HUDEP-2 (cell line): Measurements from ENCODE around the gene SUGCT.
"Not testable (repeated sequence)": the region's sequence is repeated elsewhere in the genome, so short reads cannot be mapped to it uniquely, and the experiment has no call there.

ENCODE experiments used
- DNase-seq, 76 experiments: peaks; one replicate each; lab custom pipeline; 2025; ENCODE audit not compliant: unreplicated experiment in 76 of 76; lab: John Stamatoyannopoulos, UW

SUGCT gene

DNA sequence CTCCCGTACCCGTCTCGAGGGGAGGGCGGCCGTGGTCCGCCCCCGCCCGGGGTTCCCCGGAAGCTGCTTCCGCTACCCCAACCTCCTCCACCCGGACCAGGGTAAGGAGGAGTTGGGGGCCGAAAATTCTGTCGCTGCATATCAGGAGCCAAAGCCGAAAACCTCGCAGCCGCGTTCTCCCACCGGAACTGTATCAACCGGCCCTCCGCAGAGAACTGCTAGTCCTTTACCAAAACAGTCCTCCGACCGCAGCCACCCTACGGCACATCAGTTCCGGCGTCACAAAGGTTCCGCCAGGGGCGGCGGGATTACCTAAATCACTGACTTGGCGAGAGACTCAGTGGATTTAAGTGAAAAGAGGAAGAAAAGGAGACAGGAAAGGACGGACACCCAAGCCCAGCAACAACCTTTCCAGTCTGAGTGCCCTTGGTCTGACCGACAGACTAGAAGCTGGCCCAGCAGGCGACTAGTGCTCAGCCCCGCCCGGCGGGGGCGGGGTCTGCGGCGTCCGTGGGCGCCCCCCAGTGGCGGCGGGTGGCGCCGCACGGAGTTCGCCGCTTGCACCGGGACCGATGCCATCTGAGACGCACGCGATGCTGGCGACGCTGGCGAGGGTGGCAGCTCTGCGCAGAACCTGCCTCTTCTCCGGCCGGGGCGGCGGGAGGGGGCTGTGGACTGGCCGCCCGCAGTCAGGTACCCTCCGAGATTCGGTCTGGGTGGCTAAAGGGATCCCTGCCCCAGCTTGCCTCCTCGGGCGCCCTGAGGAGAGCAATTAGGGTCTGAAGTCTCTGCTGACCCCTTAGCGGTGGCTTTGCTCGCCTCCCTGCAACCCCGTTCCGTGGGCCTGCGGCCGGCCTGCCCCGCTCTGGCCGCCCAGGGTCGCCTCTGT, at the start of gene SUGCT, which contains the start of gene MPLKIP:
Gene SUGCT (plus strand): TSS at position 578 of the 889 bp plus-strand sequence.
Gene MPLKIP (minus strand): TSS at position 195 of the 889 bp plus-strand sequence. CDS start 55 bp downstream, at position 140.
- peak in 74 of 76 experiments; percentile 45 to 99 (median 82) for DNase-seq

DNA sequence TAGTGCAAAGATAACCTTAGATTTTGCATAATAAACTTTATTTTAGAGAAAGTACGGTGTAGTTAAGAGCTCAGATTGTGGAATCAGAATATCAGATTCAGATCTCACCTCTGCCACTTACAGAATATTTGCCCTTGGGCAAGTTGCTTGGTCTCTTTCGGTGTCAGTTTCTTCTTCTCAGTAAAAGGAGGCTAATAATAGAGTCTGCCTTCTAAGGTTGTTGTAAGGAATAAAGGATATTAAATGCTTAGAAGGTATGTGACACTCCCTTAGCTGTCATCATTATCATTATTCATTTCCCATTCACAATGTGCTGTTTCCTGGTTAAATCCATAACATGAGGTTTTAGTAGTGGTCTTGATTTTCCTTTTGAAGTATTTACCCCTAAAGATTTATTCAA, 42.6 kb upstream of the SUGCT start:
- no peak for DNase-seq

DNA sequence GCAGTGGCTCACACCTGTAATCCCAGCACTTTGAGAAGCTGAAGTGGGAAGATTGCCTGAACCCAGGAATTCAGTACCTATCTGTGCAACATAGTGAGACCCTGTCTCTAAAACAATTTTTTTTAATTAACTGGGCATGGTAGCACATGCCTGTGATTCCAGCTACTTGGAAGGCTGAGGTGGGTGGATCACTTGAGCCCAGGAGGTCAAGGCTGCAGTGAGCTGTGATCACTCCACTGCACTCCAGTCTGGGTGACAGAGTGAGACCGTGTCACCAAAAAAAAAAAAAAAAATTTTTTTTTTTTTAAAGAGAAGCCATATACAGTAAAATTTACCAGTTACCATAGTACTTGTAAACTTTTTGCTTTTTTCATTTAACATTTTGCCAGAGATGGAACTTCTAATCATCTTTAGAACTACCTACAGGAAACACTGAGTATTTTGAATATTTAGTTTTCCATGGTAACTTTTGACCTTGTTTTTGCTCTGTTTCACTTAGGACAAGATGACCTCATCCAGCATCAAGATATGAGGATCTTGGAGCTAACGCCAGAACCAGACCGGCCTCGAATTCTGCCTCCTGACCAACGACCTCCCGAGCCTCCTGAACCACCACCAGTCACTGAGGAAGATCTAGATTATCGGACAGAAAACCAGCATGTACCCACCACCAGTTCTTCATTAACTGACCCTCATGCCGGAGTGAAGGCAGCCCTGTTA, 41.0 kb upstream of the SUGCT start:
- no peak for DNase-seq

DNA sequence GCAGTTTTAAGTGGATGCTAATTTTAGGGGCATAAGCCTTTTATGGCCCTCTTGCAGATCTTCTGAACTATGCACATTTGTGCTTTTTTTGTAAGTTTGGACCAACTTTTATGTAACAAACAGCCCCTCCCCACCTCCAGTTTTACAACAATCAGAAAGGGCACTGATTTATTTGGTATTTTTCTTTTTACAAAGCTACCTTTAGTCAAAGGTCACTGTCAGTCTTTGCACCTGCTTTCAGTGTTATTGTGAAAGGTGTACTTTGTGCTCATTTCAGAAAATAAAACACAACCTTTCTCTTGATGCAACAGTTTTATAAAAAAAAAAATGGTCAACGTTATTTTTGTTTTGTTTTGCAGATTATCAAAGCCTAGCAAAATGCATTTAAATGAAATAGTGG, 39.6 kb upstream of the SUGCT start:
- no peak for DNase-seq

DNA sequence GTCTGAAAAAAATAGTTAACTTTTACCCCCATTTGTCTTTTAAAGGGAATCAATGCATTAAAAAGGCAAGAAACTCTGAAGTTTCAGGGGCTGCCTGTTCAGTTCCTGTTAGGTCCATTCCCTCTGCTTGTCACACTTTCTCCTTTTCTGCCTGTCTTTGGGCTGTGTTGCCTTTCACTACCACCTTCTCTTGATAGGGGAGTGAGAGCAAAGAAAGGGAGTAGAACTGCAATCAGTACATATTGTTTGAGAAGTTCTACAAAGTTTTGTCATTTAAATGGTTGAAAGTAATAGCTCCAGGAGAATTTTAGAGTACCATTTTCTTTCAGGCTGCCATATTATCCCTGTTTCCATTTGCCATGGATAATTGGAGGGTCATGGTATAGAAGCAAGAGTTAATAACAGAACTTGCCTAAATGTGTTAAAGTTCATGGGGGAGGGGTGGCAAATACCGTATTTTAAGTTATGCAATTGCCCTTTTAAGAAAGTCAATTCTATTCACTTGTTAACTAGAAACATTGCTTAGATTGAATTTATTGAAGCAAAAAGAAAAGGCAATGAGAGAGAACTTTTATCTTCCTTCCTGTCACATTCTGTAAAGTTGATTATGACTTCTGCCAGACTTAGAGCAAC, 39.0 kb upstream of the SUGCT start:
- DNase-seq: no peak

DNA sequence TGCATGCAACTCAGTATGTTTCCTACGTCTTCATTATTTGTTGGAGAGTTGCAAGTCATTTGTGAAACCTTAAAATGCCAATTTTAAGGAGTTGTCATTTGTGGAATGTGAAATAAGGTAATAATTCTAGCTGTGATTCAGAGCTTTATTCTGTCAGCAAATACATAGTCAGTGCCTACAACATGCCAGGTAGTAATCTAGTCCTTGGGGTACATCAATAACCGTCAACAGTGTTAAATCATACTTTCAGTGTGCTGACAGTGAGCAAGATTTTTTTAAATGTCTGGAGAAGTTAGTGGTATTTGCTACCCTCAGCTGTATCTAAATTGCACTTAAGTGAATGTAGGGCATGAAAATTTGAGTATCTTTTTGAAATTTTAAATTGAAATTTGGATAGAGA, 37.1 kb upstream of the SUGCT start:
- DNase-seq: no peak

DNA sequence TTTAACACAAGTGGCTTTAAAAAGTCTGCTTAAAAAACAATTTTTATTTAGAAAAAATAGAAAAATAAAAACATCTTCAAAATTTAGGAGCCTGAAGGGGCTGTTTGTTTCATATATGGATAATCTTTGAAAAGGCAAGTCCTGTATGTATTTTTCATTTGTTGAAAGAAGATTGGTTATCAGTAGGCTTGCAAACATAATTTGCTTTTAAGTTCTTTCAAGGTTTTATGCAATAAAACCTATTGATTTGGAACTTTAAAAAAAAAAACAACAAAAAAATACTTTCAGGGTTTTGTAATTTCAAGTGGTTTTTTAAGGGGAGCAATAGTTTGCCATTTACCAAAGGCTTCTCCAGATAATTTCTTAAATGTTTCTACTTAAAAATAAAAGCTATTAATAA, 36.0 kb upstream of the SUGCT start:
- no peak for DNase-seq

DNA sequence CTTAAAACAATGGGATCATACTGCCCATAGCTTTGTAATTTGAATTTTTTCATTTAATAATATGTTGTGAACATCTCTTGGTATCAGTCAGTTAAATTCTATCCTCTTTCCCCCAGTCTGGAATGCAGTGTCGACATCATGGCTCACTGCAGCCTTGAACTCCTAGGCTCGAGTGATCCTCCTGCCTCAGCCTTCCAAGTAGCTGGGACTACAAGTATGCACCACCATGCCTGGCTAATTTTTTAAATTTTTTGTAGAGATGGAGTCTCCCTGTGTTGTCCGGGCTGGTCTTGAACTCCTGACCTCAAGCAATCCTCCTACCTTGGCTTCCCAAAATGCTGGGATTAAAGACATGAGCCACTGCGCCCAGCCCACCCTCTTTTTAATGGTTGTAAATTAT, 35.0 kb upstream of the SUGCT start:
- no peak for DNase-seq

DNA sequence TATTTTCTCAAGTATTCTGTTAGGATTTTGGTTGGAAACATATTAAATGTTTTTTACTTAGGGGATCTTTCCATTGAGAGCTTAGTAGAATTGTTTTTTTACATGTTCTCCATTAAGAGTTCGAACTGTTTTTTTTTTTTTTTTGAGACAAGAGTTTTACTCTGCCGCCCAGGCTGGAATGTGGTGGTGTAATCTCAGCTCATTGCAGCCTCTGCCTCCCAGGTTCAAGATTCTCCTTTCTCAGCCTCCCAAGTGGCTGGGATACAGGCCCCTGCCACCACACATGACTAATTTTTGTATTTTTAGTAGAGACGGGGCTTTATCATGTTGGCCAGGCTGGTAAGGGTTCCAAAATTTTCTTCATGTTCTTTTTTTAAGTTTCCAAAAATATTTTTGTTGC, 33.6 kb upstream of the SUGCT start:
- DNase-seq: no peak

DNA sequence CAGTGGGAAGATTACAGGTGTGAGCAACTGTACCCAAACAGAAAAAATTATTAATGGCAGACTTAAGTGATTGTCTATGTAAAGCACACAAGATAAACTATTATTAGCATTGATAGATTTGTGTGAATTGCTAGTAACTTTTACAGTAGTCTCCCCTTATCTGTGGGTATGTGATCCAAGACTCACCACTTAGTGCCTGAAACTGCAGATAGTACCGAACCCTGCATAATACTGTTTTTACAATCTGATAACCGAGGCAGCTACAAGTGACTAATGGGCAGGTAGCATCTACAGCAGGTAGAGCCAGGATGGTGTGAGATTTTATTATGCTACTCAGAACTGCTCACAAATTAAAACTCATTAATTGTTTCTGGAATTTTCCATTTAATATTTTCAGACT, 31.9 kb upstream of the SUGCT start:
- DNase-seq: no peak

DNA sequence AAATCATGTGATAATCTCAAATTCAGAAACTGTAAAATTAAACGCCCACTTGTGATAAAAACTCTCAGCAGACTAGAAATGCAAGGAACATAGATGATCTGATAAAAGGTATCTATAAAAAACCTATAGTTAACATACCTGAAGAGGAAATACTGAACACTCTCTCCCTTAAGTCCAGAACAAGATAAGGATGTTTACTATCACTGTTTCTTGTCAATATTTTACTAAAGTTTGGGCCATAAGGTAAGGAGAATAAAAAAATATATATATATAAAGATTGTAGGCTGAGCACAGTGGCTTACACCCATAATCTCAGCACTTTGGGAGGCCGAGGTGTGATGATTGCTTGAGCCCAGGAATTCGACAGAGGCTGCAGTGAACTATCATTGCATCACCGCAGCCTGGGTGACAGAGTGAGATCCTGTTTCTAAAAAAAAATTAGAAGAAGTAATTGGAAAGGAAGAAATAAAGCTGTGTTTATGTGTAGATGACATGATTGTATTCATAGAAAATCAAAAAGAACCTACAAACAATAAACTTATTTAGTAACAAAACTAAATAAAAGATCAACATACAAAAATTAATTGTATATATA, 28.8 kb upstream of the SUGCT start:
- DNase-seq: no peak

DNA sequence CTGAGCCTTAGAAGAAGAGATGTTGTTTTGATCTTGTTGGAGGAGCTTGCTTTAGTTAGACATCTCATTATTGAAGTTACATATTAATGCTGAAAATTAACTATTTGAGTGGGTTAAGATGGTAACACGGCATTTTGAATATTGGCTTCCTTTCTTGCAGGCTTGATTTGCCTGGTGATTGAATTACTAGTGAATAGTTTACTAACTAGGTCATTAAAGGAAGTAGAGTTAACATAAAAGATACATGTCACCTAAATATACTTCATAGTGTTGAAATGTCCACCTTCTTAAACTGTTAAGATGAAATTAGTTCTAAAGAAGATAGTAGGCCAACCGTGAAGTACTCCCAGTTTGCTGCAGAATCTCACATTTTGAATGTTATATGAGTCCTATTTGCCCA, 18.9 kb upstream of the SUGCT start:
- DNase-seq: no peak

DNA sequence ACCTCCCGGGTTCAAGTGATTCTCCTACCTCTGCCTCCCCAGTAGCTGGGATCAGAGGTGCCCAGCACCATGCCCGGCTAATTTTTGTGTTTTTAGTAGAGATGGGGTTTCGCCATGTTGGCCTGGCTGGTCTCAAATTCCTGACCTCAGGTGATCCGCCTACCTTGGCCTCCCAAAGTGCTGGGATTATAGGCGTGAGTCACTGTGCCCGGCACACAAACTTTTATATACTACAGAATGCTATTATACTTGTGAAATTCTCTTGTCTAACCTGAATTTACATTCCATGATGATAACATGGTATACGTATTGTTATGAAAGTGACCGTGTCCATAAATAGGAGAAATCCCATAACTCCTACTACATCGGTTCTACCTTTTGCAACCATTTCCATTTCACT, 17.6 kb upstream of the SUGCT start:
- not testable (repeated sequence) for DNase-seq

DNA sequence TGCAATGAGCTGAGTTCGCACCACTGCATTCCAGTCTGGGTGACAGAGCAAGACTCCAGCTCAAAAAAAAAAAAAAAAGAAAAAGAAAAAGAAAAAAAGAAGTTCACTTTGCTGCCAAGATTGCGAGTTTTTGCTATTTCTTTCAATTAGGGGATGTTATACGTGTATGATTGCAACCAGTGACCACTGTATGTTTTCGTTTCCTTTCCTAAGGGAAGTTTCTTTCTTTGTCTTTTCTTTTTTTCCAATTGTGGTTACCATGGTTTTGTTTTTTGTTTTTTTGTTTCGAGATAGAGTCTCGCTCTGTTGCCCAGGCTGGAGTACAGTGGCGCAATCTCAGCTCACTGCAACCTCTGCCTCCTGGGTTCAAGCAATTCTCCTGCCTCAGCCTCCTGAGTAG, 16.6 kb upstream of the SUGCT start:
- not testable (repeated sequence) for DNase-seq

DNA sequence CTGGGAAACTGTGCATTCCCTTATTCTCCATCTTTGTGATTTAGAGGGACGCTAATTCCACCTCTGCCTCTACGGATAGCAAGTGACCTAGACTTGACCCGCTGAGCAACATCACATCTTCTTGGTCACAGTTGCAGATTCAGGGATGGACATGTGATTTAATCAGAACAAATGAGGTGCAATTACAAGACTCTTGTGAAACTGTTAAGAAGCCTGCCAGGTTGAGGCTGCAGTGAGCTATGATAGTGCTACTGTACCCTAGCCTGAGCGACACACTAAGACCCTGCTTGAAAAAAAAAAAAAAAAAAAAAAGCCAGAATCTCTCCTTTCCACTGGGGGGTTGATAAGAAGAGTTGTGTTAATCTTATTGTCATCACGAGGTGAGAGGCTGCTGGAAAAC, 14.8 kb upstream of the SUGCT start:
- DNase-seq: no peak

DNA sequence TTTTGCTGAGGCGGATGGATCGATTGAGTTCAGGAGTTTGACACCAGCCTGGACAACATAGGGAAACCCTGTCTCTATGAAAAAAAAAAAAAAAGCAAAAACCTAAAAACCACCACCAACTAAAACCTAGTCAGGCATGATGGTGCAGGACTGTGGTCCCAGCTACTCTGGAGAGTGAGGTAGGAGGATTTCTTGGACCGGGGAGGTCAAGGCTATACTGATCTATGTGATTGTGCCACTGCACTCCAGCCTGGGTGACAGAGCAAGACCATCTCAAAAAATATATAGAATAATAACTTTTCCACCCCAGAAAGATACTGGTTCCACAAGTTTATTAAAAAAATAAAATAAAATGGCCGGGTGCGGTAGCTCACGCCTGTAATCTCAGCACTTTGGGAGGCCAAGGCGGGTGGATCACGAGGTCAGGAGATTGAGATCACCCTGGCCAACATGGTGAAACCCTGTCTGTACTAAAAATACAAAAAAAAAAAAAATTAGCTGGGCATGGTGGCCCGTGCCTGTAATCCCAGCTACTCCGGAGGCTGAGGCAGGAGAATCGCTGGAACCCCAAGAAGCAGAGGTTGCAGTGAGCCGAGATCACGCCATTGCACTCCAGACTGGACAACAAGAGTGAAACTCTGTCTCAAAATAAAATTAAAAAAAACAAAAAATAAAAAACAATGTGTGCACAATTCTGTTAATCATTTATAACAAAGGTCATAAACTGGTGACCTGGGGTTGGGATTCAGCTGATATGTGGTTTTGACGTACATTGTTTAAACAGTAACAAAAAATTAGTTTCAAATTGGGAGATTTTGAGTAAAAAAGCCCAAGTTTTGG, 12.5 kb upstream of the SUGCT start:
- not testable (repeated sequence) for DNase-seq

DNA sequence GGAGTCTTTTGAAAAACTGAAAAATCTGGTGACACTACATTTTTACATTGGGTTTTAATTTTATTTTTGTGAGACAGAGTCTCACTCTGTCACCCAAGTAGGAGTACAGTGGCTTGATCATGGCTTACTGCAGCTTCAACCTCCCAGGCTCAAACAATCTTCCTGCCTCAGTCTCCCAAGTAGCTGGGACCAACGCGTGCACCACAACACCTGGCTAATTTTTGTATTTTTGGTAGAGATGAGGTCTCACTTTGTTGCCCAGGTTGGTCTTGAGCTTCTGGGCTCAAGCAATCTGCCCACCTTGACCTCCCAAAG, 11.9 kb upstream of the SUGCT start:
- no peak for DNase-seq

DNA sequence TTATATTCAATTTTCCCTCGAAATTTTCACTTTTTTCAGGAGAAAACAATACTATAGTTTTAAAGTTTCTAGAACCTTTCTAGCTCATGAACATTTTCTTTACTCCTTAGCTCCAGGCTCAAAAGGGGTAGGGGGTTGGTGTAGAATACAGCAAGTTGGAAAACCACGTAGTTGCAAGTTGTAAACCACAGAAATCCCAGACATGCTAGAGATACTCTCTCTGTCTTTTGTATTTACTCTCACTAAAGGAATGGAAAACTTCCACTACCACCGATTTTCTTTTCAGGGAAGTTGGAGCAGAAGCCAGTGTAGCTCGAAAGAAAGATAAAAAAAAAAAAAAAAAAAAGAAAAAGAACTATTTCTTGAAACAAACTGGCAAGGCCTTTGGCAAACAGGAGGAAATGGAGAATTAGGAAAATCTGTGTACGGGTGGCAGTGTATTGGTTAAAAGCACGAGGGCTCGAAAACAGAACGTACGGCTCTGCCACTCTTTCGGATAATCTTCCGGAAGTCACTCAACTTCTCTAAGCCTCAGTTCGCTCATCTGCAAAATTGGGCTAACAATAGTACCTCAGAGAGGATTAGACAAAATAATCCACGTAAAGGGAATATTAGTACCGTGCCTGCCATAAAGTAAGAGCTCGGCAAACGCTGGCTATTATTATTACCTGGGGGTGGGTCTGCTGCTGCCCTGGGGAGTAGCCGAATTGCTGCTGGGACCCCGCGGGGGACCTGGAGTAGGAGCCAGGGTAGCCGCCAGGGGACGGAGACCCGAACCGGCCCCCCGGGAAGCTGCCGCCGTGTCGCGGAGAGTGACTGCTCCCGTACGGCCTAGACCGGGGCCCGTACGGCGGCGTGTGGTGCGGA, 1.0 kb upstream of the SUGCT start:
- peak in 9 of 76 experiments; percentile 1 to 63 (median 30) for DNase-seq

DNA sequence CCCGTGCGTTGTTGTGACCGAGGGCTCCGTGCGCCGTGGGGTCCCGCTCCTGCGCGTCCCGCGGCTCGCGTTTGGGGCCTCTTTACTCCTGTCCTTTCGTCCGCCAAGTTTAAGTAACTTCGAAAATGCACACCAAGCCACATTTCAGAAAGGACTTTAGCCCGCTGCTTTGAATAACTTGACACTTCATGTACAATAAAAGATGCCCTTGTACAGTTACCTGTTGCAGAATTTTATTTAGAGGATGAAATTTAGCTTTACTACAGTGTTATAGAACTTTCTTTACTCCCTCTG, 459 bp downstream of the SUGCT start:
- peak in 5 of 76 experiments; percentile 15 to 51 (median 38) for DNase-seq

DNA sequence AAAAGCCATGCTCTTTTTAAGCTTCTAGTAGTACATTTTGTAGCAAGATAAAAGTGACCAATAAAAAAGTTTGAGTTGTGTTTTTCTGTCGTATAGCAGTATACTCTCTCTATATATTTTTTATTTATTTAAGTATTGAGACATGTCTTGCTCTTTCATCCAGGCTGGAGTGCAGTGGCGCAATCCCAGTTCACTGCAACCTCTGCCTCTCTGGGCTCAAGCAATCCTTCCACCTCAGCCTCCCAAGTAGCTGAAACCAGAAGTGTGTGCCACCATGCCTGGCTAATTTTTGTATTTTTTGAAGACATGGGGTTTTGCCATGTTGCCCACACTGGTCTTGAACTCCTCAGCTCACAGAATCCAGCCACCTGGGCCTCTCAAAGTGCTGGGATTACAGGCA, 2.8 kb downstream of the SUGCT start:
- no peak for DNase-seq
